HEK293 (cell line): ENCODE measurements around the gene VGLL2.

Source experiments
- CTCF ChIA-PET: fragments of 350-600 bp; formaldehyde crosslinking; extraction: SDS; loops from one replicate; lab custom pipeline; 2021; ENCODE audit warnings: antibody characterized with exemption; lab: Yijun Ruan, JAX
- POLR2A ChIA-PET: fragments of 300-600 bp; formaldehyde crosslinking; extraction: SDS; loops from one replicate; lab custom pipeline; 2020; ENCODE audit warnings: antibody characterized with exemption, inconsistent platforms; lab: Yijun Ruan, JAX
- H3K27ac ChIP-seq: fragments of 200-500 bp; sonication (Bioruptor generic); 2 replicates; pipeline ENCODE4 v1.5.1; 2014; ENCODE audit warnings: low read depth, low read length, control low read depth, inconsistent platforms; ENCODE audit errors: extremely low read depth
- H3K36me3 ChIP-seq, 2 experiments: fragments of 200-500 bp in 1 of 2; sonication (Bioruptor generic) in 1 of 2; 1 replicate in 1 of 2; 2 replicates in 1 of 2; pipeline ENCODE4 v1.5.1; 2014 to 2017; ENCODE audit warnings: inconsistent platforms in 2 of 2, low read length in 2 of 2; ENCODE audit not compliant: control insufficient read depth in 2 of 2, insufficient read depth in 1 of 2
- H3K4me1 ChIP-seq: fragments of 200-500 bp; sonication (Bioruptor generic); 2 replicates; pipeline ENCODE4 v1.5.1; 2014; ENCODE audit warnings: mild to moderate bottlenecking, low read length, inconsistent platforms; ENCODE audit not compliant: control insufficient read depth, insufficient read depth
- H3K4me3 ChIP-seq: 2 replicates; pipeline ENCODE4 v1.5.1; 2011; ENCODE audit warnings: low read depth, mild to moderate bottlenecking, control low read depth, low read length, moderate library complexity
- H3K9me3 ChIP-seq: fragments of 200-500 bp; sonication (Bioruptor generic); 2 replicates; pipeline ENCODE4 v1.5.1; 2014; ENCODE audit warnings: low read depth, low read length, inconsistent platforms; ENCODE audit not compliant: control insufficient read depth, insufficient read depth
- KLF1 ChIP-seq: fragments of 450-650 bp; formaldehyde crosslinking; IDR thresholded peaks from 2 replicates; pipeline ENCODE4 v1.5.1; 2016; ENCODE audit warnings: missing biosample characterization, missing genetic modification characterization
- KLF16 ChIP-seq: fragments of 450-650 bp; formaldehyde crosslinking; IDR thresholded peaks from 2 replicates; pipeline ENCODE4 v1.5.1; 2017; ENCODE audit warnings: missing biosample characterization, missing genetic modification characterization
- KLF9 ChIP-seq: fragments of 450-650 bp; formaldehyde crosslinking; IDR thresholded peaks from 2 replicates; pipeline ENCODE4 v1.5.1; 2016; ENCODE audit warnings: missing biosample characterization, missing genetic modification characterization, low read depth
- PATZ1 ChIP-seq: fragments of 450-650 bp; formaldehyde crosslinking; IDR thresholded peaks from 2 replicates; pipeline ENCODE4 v1.5.1; 2016; ENCODE audit warnings: missing biosample characterization, missing genetic modification characterization
- WT1 ChIP-seq: fragments of 450-650 bp; formaldehyde crosslinking; IDR thresholded peaks from 2 replicates; pipeline ENCODE4 v1.5.1; 2016; ENCODE audit warnings: missing biosample characterization, missing genetic modification characterization
- ZBTB1 ChIP-seq: fragments of 450-650 bp; formaldehyde crosslinking; IDR thresholded peaks from 2 replicates; pipeline ENCODE4 v1.5.1; 2016; ENCODE audit warnings: missing biosample characterization, missing genetic modification characterization
- ZFP41 ChIP-seq: fragments of 450-650 bp; formaldehyde crosslinking; IDR thresholded peaks from 2 replicates; pipeline ENCODE4 v1.5.1; 2016; ENCODE audit warnings: missing biosample characterization, missing genetic modification characterization, borderline replicate concordance
- ZNF23 ChIP-seq: fragments of 450-650 bp; formaldehyde crosslinking; IDR thresholded peaks from 2 replicates; pipeline ENCODE4 v1.5.1; 2016; ENCODE audit warnings: missing biosample characterization, missing genetic modification characterization, borderline replicate concordance
- ZNF239 ChIP-seq: fragments of 450-650 bp; formaldehyde crosslinking; IDR thresholded peaks from 2 replicates; pipeline ENCODE4 v1.5.1; 2016; ENCODE audit warnings: missing biosample characterization, missing genetic modification characterization
- ZNF248 ChIP-seq: fragments of 450-650 bp; formaldehyde crosslinking; IDR thresholded peaks from 2 replicates; pipeline ENCODE4 v1.5.1; 2017; ENCODE audit warnings: missing biosample characterization, missing genetic modification characterization
- ZNF350 ChIP-seq: fragments of 450-650 bp; formaldehyde crosslinking; IDR thresholded peaks from 2 replicates; pipeline ENCODE4 v1.5.0; 2017; ENCODE audit warnings: missing biosample characterization, mild to moderate bottlenecking, missing genetic modification characterization
- ZNF404 ChIP-seq: fragments of 450-650 bp; formaldehyde crosslinking; IDR thresholded peaks from 2 replicates; pipeline ENCODE4 v1.5.1; 2017; ENCODE audit warnings: missing biosample characterization, missing genetic modification characterization
- ZNF423 ChIP-seq: fragments of 450-650 bp; formaldehyde crosslinking; IDR thresholded peaks from 2 replicates; pipeline ENCODE4 v1.5.1; 2016; ENCODE audit warnings: missing biosample characterization, missing genetic modification characterization
- ZNF426 ChIP-seq: fragments of 450-650 bp; formaldehyde crosslinking; IDR thresholded peaks from 2 replicates; pipeline ENCODE4 v1.5.1; 2017; ENCODE audit warnings: missing biosample characterization, missing genetic modification characterization, mild to moderate bottlenecking, inconsistent platforms, moderate library complexity
- ZNF514 ChIP-seq: fragments of 450-650 bp; formaldehyde crosslinking; IDR thresholded peaks from 2 replicates; pipeline ENCODE4 v1.5.1; 2016; ENCODE audit warnings: missing biosample characterization, missing genetic modification characterization
- ZNF561 ChIP-seq: fragments of 450-650 bp; IDR thresholded peaks from 2 replicates; pipeline ENCODE4 v1.5.1; 2018; ENCODE audit warnings: missing biosample characterization, missing genetic modification characterization, borderline replicate concordance
- ZNF623 ChIP-seq: fragments of 450-650 bp; formaldehyde crosslinking; IDR thresholded peaks from 2 replicates; pipeline ENCODE4 v1.5.1; 2016; ENCODE audit warnings: missing biosample characterization, missing genetic modification characterization
- ZNF677 ChIP-seq: fragments of 450-650 bp; IDR thresholded peaks from 2 replicates; pipeline ENCODE4 v1.5.0; 2018; ENCODE audit warnings: missing biosample characterization, mild to moderate bottlenecking, missing genetic modification characterization, moderate library complexity
- ZNF777 ChIP-seq: fragments of 450-650 bp; formaldehyde crosslinking; IDR thresholded peaks from 2 replicates; pipeline ENCODE4 v1.5.1; 2017; ENCODE audit warnings: missing biosample characterization, missing genetic modification characterization, borderline replicate concordance
- ZNF791 ChIP-seq: fragments of 450-650 bp; formaldehyde crosslinking; IDR thresholded peaks from 2 replicates; pipeline ENCODE4 v1.5.1; 2016; ENCODE audit warnings: missing biosample characterization, missing genetic modification characterization
- TF ChIP-seq, protein P1 (sequence below): fragments of 450-650 bp; formaldehyde crosslinking; IDR thresholded peaks from 2 replicates; pipeline ENCODE4 v1.5.1; 2016; ENCODE audit warnings: missing biosample characterization, missing genetic modification characterization, low read depth
- TF ChIP-seq, protein P2 (sequence below): fragments of 450-650 bp; formaldehyde crosslinking; IDR thresholded peaks from 2 replicates; pipeline ENCODE4 v1.5.1; 2016; ENCODE audit warnings: missing biosample characterization, missing genetic modification characterization
- TF ChIP-seq, protein P3 (sequence below): fragments of 450-650 bp; formaldehyde crosslinking; IDR thresholded peaks from 2 replicates; pipeline ENCODE4 v1.5.1; 2016; ENCODE audit warnings: missing biosample characterization, missing genetic modification characterization

VGLL2 gene

DNA sequence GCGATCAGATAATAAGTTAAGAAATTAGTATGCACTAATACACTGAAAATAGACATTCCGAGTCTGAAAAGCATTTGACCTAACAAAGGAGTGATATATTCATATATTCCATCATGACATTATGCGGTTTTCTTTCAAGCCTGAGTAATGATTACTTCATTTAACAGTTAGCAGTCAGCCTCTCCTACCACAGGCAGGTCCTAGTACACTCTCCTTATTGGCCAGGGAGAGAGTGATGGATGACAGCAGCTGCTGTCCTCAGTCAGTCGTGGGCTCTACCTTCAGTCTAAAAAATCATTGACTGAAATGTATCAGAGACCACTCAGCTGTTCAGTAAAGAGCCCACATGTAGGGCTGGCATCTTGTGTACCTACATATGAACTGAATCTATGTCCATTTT lies 33.2 kb upstream of the VGLL2 start:
- H3K4me1 ChIP-seq = no peaks in the 10 kb centered on the region
- no peaks in the 10 kb centered on the region for H3K36me3 ChIP-seq
- CTCF ChIA-PET = no interaction called here
- TF ChIP-seq ZNF239 (tag by site-specific recombination) (no peak), ZNF426 (tag by site-specific recombination) (no peak), ZFP41 (tag by site-specific recombination) (no peak), PATZ1 (no peak), ZNF791 (tag by site-specific recombination) (no peak)
- no peak overlapping the region for H3K4me3 ChIP-seq
- H3K9me3 ChIP-seq = no peaks in the 10 kb centered on the region
- no peak overlapping the region for H3K27ac ChIP-seq
- POLR2A ChIA-PET = no interaction called here

- no peak for TF ChIP-seq KLF16
- TF ChIP-seq ZNF561 (tag by site-specific recombination) = no peak
- no peak for TF ChIP-seq ZNF423 (tag by site-specific recombination)
- no peak for TF ChIP-seq WT1
- TF ChIP-seq, protein P1, sequence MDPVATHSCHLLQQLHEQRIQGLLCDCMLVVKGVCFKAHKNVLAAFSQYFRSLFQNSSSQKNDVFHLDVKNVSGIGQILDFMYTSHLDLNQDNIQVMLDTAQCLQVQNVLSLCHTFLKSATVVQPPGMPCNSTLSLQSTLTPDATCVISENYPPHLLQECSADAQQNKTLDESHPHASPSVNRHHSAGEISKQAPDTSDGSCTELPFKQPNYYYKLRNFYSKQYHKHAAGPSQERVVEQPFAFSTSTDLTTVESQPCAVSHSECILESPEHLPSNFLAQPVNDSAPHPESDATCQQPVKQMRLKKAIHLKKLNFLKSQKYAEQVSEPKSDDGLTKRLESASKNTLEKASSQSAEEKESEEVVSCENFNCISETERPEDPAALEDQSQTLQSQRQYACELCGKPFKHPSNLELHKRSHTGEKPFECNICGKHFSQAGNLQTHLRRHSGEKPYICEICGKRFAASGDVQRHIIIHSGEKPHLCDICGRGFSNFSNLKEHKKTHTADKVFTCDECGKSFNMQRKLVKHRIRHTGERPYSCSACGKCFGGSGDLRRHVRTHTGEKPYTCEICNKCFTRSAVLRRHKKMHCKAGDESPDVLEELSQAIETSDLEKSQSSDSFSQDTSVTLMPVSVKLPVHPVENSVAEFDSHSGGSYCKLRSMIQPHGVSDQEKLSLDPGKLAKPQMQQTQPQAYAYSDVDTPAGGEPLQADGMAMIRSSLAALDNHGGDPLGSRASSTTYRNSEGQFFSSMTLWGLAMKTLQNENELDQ (tag by site-specific recombination) = no peak
- no peak for TF ChIP-seq ZNF514 (tag by site-specific recombination)
- no peak for TF ChIP-seq ZNF248 (tag by site-specific recombination)
- TF ChIP-seq KLF1 = no peak
- TF ChIP-seq ZNF23 (tag by site-specific recombination) = no peak
- no peak for TF ChIP-seq ZNF623 (tag by site-specific recombination)
- no peak for TF ChIP-seq ZNF404 (tag by site-specific recombination)
- TF ChIP-seq KLF9 (tag by site-specific recombination) = no peak
- TF ChIP-seq ZBTB1 (tag by site-specific recombination) = no peak
- TF ChIP-seq ZNF777 (tag by site-specific recombination) = no peak
- TF ChIP-seq, protein P2, sequence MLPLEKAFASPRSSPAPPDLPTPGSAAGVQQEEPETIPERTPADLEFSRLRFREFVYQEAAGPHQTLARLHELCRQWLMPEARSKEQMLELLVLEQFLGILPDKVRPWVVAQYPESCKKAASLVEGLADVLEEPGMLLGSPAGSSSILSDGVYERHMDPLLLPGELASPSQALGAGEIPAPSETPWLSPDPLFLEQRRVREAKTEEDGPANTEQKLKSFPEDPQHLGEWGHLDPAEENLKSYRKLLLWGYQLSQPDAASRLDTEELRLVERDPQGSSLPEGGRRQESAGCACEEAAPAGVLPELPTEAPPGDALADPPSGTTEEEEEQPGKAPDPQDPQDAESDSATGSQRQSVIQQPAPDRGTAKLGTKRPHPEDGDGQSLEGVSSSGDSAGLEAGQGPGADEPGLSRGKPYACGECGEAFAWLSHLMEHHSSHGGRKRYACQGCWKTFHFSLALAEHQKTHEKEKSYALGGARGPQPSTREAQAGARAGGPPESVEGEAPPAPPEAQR = no peak
- TF ChIP-seq, protein P3, sequence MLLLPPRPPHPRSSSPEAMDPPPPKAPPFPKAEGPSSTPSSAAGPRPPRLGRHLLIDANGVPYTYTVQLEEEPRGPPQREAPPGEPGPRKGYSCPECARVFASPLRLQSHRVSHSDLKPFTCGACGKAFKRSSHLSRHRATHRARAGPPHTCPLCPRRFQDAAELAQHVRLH (tag by site-specific recombination) = no peak
- TF ChIP-seq ZNF677 = no peak
- TF ChIP-seq ZNF350 (tag by site-specific recombination) = no peak
- H3K36me3 ChIP-seq = no peaks in the 10 kb centered on the region
- H3K27ac ChIP-seq = no peak overlapping the region
These were observed 32.2 kb upstream of the VGLL2 start for GRCh38 chr6:117233145-117233544.

More at GRCh38 chr6:117233145-117233544, 32.2 kb upstream of the VGLL2 start:
- Histone ChIP-seq H3K4me1 (no peaks in the 10 kb centered on the region), H3K4me3 (no peak overlapping the region), H3K9me3 (no peaks in the 10 kb centered on the region)
- CTCF ChIA-PET = no interaction called here
- POLR2A ChIA-PET = no interaction called here
